Measurements from ENCODE around the gene SEC63.
"Not testable (repeated sequence)": the region's sequence is repeated elsewhere in the genome, so short reads cannot be mapped to it uniquely, and the experiment has no call there.

Gene SEC63

GRCh38 chr6:107860963-107861362 is 97.0 kb downstream of the SEC63 start:
- not testable (repeated sequence) for DNase-seq (ENCODE audit: low read depth)

GRCh38 chr6:107860144-107860543 is 97.9 kb downstream of the SEC63 start:
- DNase-seq (ENCODE audit: low read depth) = not testable (repeated sequence)

GRCh38 chr6:107853230-107853629 is 104.8 kb downstream of the SEC63 start:
- no peak for DNase-seq (ENCODE audit: low read depth)

GRCh38 chr6:107849325-107849724 is 108.7 kb downstream of the SEC63 start:
- no peak for DNase-seq (ENCODE audit: low read depth)

GRCh38 chr6:107847844-107848802 is 109.9 kb downstream of the SEC63 start:
- peak; percentile 70 for DNase-seq (ENCODE audit: low read depth)

GRCh38 chr6:107846262-107846795 is 111.7 kb downstream of the SEC63 start:
- no peak for DNase-seq (ENCODE audit: low read depth)

GRCh38 chr6:107845777-107846176 is 112.2 kb downstream of the SEC63 start:
- DNase-seq (ENCODE audit: low read depth) = no peak

- DNase-seq (ENCODE audit: low read depth) = no peak
These were observed 114.6 kb downstream of the SEC63 start for GRCh38 chr6:107843400-107843799.

- DNase-seq (ENCODE audit: low read depth) = no peak
These were observed 116.7 kb downstream of the SEC63 start for GRCh38 chr6:107841275-107841670.

GRCh38 chr6:107840636-107841274 is 117.3 kb downstream of the SEC63 start:
- no peak for DNase-seq (ENCODE audit: low read depth)

- DNase-seq (ENCODE audit: low read depth) = no peak
These were observed 124.9 kb downstream of the SEC63 start for GRCh38 chr6:107833136-107833535.

- DNase-seq (ENCODE audit: low read depth) = no peak
These were observed 125.6 kb downstream of the SEC63 start for GRCh38 chr6:107832151-107833056.

- no peak for DNase-seq (ENCODE audit: low read depth)
These were observed 127.9 kb downstream of the SEC63 start for GRCh38 chr6:107830060-107830459.

GRCh38 chr6:107827541-107827940 is 130.5 kb downstream of the SEC63 start:
- DNase-seq (ENCODE audit: low read depth) = no peak

GRCh38 chr6:107823047-107823557 is 134.9 kb downstream of the SEC63 start:
- no peak for DNase-seq (ENCODE audit: low read depth)

- DNase-seq (ENCODE audit: low read depth) = no peak
These were observed 135.6 kb downstream of the SEC63 start for GRCh38 chr6:107822176-107823046.

GRCh38 chr6:107821591-107821990 is 136.4 kb downstream of the SEC63 start:
- no peak for DNase-seq (ENCODE audit: low read depth)

GRCh38 chr6:107820338-107821261 is 137.4 kb downstream of the SEC63 start:
- peak; percentile 33 for DNase-seq (ENCODE audit: low read depth)

GRCh38 chr6:107819964-107820337 is 138.1 kb downstream of the SEC63 start:
- DNase-seq (ENCODE audit: low read depth) = no peak

GRCh38 chr6:107819217-107819616 is 138.8 kb downstream of the SEC63 start:
- no peak for DNase-seq (ENCODE audit: low read depth)

Measured in fibroblast of gingiva (primary cell).